Prostate gland (tissue), 2 donors: ENCODE results near the gene SOX18.

Experiments used
- CTCF ChIP-seq, 4 experiments: fragments of 200-600 bp in 2 of 4; fragments of 450-650 bp in 2 of 4; sonication (generic) in 2 of 4; IDR thresholded peaks; 1 replicate in 3 of 4; 2 replicates in 1 of 4; pipeline ENCODE4 v1.5.1; 2016 to 2019; ENCODE audit warnings: antibody characterized with exemption in 4 of 4, mild to moderate bottlenecking in 2 of 4, moderate library complexity in 2 of 4
- POLR2AphosphoS5 ChIP-seq: sonication (generic); formaldehyde crosslinking; IDR thresholded peaks from one replicate; pipeline ENCODE4 v1.6.1; 2017; ENCODE audit warnings: antibody characterized with exemption

- no peak for TF ChIP-seq CTCF (IDR thresholded peaks at IDR 0.05)
- no peak for TF ChIP-seq POLR2AphosphoS5
Observed at GRCh38 chr20:64050261-64051032, 1.0 kb upstream of the SOX18 start.
